GM23338 (cell line): Measurements from ENCODE around the gene ADCY1. TPM values are rescaled to one million over a fixed set of nuclear protein-coding genes. Genes with fewer than 3 reads are reported as not detected.

Experiments used
- ATAC-seq: fragments of 200-7000 bp; cut with Tn5 transposase; 3 replicates; pipeline ENCODE4 v1.9.1; 2020
- DNase-seq: peaks from one replicate; pipeline ENCODE4 v3.0.0-alpha.2; 2015; ENCODE audit warnings: low spot score
- H2AFZ ChIP-seq: fragments of 200-600 bp; sonication (generic); 2 replicates; pipeline ENCODE4 v1.8.0; 2016; ENCODE audit warnings: antibody characterized with exemption, mild to moderate bottlenecking, moderate library complexity
- H3F3A ChIP-seq: fragments of 200-600 bp; sonication (generic); replicated peaks from 2 replicates; pipeline ENCODE4 v1.8.0; 2017; ENCODE audit warnings: antibody characterized with exemption, mixed run types, low read depth
- H3K27ac ChIP-seq: fragments of 200-600 bp; sonication (generic); 2 replicates; pipeline ENCODE4 v1.6.1; 2016; ENCODE audit warnings: low read depth
- H3K27me3 ChIP-seq: fragments of 200-600 bp; sonication (generic); 2 replicates; pipeline ENCODE4 v1.8.0; 2016; ENCODE audit warnings: mild to moderate bottlenecking, mixed run types, moderate library complexity; ENCODE audit not compliant: insufficient read depth
- H3K36me3 ChIP-seq: fragments of 200-600 bp; sonication (generic); 2 replicates; pipeline ENCODE4 v1.8.0; 2016; ENCODE audit warnings: mild to moderate bottlenecking; ENCODE audit not compliant: insufficient read depth
- H3K4me1 ChIP-seq: fragments of 200-600 bp; sonication (generic); 2 replicates; pipeline ENCODE4 v1.8.0; 2016; ENCODE audit warnings: mild to moderate bottlenecking, moderate library complexity; ENCODE audit not compliant: insufficient read depth
- H3K4me2 ChIP-seq: fragments of 200-600 bp; sonication (generic); 2 replicates; pipeline ENCODE4 v1.7.1; 2017; ENCODE audit warnings: mixed run types
- H3K4me3 ChIP-seq: fragments of 200-600 bp; sonication (generic); 2 replicates; pipeline ENCODE4 v1.6.1; 2016; ENCODE audit warnings: mixed run types
- H3K79me2 ChIP-seq: fragments of 200-600 bp; sonication (generic); replicated peaks from 2 replicates; pipeline ENCODE4 v1.8.0; 2017; ENCODE audit warnings: mild to moderate bottlenecking; ENCODE audit not compliant: insufficient read depth
- H3K9me2 ChIP-seq: fragments of 200-600 bp; sonication (generic); 2 replicates; pipeline ENCODE4 v1.8.0; 2017; ENCODE audit not compliant: insufficient read depth
- H4K20me1 ChIP-seq: fragments of 200-600 bp; sonication (generic); replicated peaks from 2 replicates; pipeline ENCODE4 v1.8.0; 2017; ENCODE audit warnings: mild to moderate bottlenecking; ENCODE audit not compliant: insufficient read depth
- H3K27ac Mint-ChIP-seq: 2 replicates; pipeline ENCODE4 v1.8.0; 2020; ENCODE audit warnings: inconsistent platforms, mild to moderate bottlenecking, moderate library complexity, mixed read lengths
- H3K27me3 Mint-ChIP-seq: 3 replicates; pipeline ENCODE4 v1.8.0; 2022; ENCODE audit warnings: low read depth, mild to moderate bottlenecking, moderate library complexity, mixed read lengths, inconsistent platforms; ENCODE audit not compliant: insufficient read depth, poor library complexity
- H3K36me3 Mint-ChIP-seq: 3 replicates; pipeline ENCODE4 v1.8.0; 2021; ENCODE audit warnings: low read depth, mild to moderate bottlenecking, inconsistent platforms, moderate library complexity, mixed read lengths
- H3K4me1 Mint-ChIP-seq: 3 replicates; pipeline ENCODE4 v1.8.0; 2020; ENCODE audit warnings: mild to moderate bottlenecking, inconsistent platforms, mixed read lengths
- H3K4me3 Mint-ChIP-seq: 3 replicates; pipeline ENCODE4 v1.8.0; 2021; ENCODE audit warnings: moderate library complexity, mild to moderate bottlenecking, inconsistent platforms, mixed read lengths
- H3K9me3 Mint-ChIP-seq: 3 replicates; pipeline ENCODE4 v1.8.0; 2020; ENCODE audit warnings: moderate library complexity, mild to moderate bottlenecking, inconsistent platforms, mixed read lengths
- CREB1 ChIP-seq: fragments of 250-450 bp; sonication (Bioruptor Pico); IDR thresholded peaks from 2 replicates; pipeline ENCODE4 v1.5.0; 2020; ENCODE audit warnings: low read depth, mild to moderate bottlenecking, moderate library complexity
- ETS1 ChIP-seq: IDR thresholded peaks from 2 replicates; pipeline ENCODE4 v1.6.1; 2016; ENCODE audit warnings: antibody characterized with exemption
- EZH2 ChIP-seq: fragments of 200-600 bp; sonication (generic); IDR thresholded peaks from one replicate; pipeline ENCODE4 v1.8.0; 2017; ENCODE audit warnings: antibody characterized with exemption, mild to moderate bottlenecking, low read depth; ENCODE audit not compliant: unreplicated experiment
- EZH2phosphoT487 ChIP-seq: fragments of 200-600 bp; sonication (generic); IDR thresholded peaks from one replicate; pipeline ENCODE4 v1.8.1; 2018; ENCODE audit warnings: antibody characterized with exemption; ENCODE audit not compliant: unreplicated experiment
- JUNB ChIP-seq: IDR thresholded peaks from one replicate; pipeline ENCODE4 v1.6.1; 2016; ENCODE audit warnings: antibody characterized with exemption; ENCODE audit not compliant: unreplicated experiment
- NANOG ChIP-seq: IDR thresholded peaks from 2 replicates; pipeline ENCODE4 v1.6.1; 2016; ENCODE audit warnings: antibody characterized with exemption, borderline replicate concordance
- POLR2AphosphoS5 ChIP-seq: IDR thresholded peaks from 2 replicates; pipeline ENCODE4 v1.6.1; 2016; ENCODE audit warnings: antibody characterized with exemption, low read depth
- REST ChIP-seq: IDR thresholded peaks from one replicate; pipeline ENCODE4 v1.6.1; 2018; ENCODE audit warnings: antibody characterized with exemption; ENCODE audit not compliant: unreplicated experiment
- STAT1 ChIP-seq: IDR thresholded peaks from one replicate; pipeline ENCODE4 v1.6.1; 2016; ENCODE audit warnings: antibody characterized with exemption; ENCODE audit not compliant: unreplicated experiment
- ZNF114 ChIP-seq: fragments of 250-450 bp; sonication (Bioruptor Pico); IDR thresholded peaks from 2 replicates; pipeline ENCODE4 v1.5.0; 2020; ENCODE audit warnings: mild to moderate bottlenecking, moderate library complexity
- polyA plus RNA-seq: library from polyadenylated mRNA; unstranded; fragments of >200 nt; fragmentation: Nextera tagmentation; extraction: Ambion mirVana; gene quantifications from 2 replicates; pipeline ENCODE4 v1.2.1, GENCODE V29; 2016
- total RNA-seq: library from RNA; depleted of rRNA; stranded (reverse); fragments of >200 nt; shearing (Covaris generic); gene quantifications from 2 replicates; pipeline ENCODE4 v1.2.3, GENCODE V29; 2014

Gene ADCY1
- total and polyA plus RNA-seq, 2 experiments from 2014 or later = 2.3 to 18.7 TPM

GRCh38 chr7:45656431-45656830 lies 82.3 kb downstream of the ADCY1 start:
- Mint-ChIP-seq H3K4me1 (no peaks in the 10 kb centered on the region), H3K4me3 (no peak overlapping the region), H3K9me3 (peaks cover 2% of the 10 kb centered on the region; the same call in 2 of the 3 replicates), H3K36me3 (peaks cover 6% of the 10 kb centered on the region; the same call in 2 of the 3 replicates), H3K27me3 (peaks cover 13% of the 10 kb centered on the region), H3K27ac (no peak overlapping the region)
- Histone ChIP-seq H3K4me1 (no peaks in the 10 kb centered on the region), H3K36me3 (no peaks in the 10 kb centered on the region), H3K27me3 (no peaks in the 10 kb centered on the region), H2AFZ (no peak overlapping the region), H4K20me1 (no peaks in the 10 kb centered on the region), H3K4me3 (no peak overlapping the region), H3K4me2 (no peak overlapping the region), H3K9me2 (no peaks in the 10 kb centered on the region), H3F3A (no peaks in the 10 kb centered on the region), H3K27ac (no peak overlapping the region), H3K79me2 (no peaks in the 10 kb centered on the region)
- ATAC-seq = no peak
- DNase-seq = no peak
- TF ChIP-seq EZH2phosphoT487 (no peak), JUNB (no peak), CREB1 (CRISPR knock-in tag) (no peak), REST (no peak), EZH2 (no peak), ZNF114 (CRISPR knock-in tag) (no peak), NANOG (no peak), STAT1 (no peak), ETS1 (no peak)

GRCh38 chr7:45657136-45657889 lies 83.1 kb downstream of the ADCY1 start:
- no peaks in the 10 kb centered on the region for H3K4me1 Mint-ChIP-seq
- Histone ChIP-seq H4K20me1 (no peaks in the 10 kb centered on the region), H3K27ac (no peak overlapping the region), H3K4me2 (no peak overlapping the region), H3F3A (no peaks in the 10 kb centered on the region), H2AFZ (no peak overlapping the region), H3K4me1 (no peaks in the 10 kb centered on the region), H3K4me3 (no peak overlapping the region), H3K36me3 (no peaks in the 10 kb centered on the region), H3K27me3 (no peaks in the 10 kb centered on the region), H3K9me2 (no peaks in the 10 kb centered on the region), H3K79me2 (no peaks in the 10 kb centered on the region)
- H3K9me3 Mint-ChIP-seq = peaks cover 2% of the 10 kb centered on the region; the same call in 2 of the 3 replicates
- DNase-seq = no peak
- H3K27ac Mint-ChIP-seq = no peak overlapping the region
- peaks cover 6% of the 10 kb centered on the region; the same call in 2 of the 3 replicates for H3K36me3 Mint-ChIP-seq
- no peak overlapping the region for H3K4me3 Mint-ChIP-seq
- peaks cover 13% of the 10 kb centered on the region for H3K27me3 Mint-ChIP-seq
- ATAC-seq = no peak
- TF ChIP-seq EZH2 (no peak), POLR2AphosphoS5 (no peak), REST (no peak), EZH2phosphoT487 (no peak), STAT1 (no peak), ETS1 (no peak)
